CD4-positive, alpha-beta T cell treated with Interleukin-12 subunit alpha and Interleukin-12 subunit beta, for 1 hour (primary cell): ENCODE measurements around the gene ULK4.
"Not testable (repeated sequence)": the region's sequence is repeated elsewhere in the genome, so short reads cannot be mapped to it uniquely, and the experiment has no call there.

Experiments used
- DNase-seq: peaks from one replicate; pipeline ENCODE4 v3.0.0-alpha.2; 2020

The ULK4 gene

DNA sequence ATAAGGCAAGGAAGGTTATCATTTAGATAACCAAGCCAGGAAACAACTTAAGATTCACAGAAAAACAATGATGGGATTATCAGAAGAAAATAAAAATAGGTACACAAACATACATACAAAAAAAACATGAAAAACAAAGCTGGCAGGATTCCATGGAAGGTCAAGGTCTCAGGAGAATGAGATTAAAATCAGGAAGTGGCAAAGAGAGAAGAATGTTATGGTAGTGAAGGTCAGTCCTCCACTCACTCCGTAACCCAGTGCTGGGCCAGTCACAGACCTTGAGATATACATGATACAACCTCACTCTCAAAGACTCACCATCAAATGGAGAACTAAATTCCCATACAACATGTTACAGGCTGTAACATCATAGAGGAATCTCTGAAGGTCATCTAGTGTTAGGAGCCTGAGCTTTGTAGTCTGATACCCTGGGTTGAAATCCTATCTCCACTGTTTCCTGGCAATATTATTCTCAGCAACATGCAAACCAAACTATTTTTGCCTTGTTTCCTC lies 668.7 kb downstream of the ULK4 start:
- no peak for DNase-seq

DNA sequence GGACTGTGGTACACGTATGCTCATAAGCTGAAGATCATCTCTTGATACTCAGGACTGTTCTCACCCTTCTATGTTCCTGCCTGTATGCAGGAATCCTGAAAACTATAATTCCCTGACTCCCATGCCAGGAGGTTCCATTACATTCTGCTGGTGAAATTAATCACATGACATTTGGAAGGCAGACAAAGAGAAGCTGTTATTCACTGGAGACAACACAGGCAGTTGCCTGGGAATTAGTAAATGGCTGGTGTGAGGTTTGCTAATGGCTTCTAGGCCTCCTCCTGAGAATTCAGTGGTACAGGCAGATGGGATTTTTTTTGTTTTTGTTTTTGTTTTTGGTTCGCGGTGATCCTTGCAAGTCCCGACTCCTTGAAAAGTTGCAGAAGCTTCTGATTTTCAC lies 671.2 kb downstream of the ULK4 start:
- no peak for DNase-seq

DNA sequence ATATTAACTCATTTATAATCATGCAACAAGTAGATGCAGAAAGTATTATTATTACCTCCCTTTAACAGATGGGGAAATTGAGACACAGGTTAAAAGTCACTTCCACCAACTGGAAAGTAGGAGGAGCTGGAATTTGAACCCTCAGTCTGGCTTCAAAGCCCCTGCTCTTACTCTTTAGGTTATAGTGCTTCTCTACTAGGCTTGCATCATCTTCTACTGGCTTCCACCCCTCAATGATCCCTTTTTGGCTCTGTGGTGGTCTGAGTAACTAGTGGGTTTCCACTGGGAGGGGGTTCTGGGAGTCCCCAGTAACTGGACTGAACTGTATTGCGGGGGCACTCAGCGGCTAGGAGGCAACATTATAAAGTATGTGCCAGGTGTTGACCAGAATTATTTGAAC lies 671.6 kb downstream of the ULK4 start:
- DNase-seq, result no peak

DNA sequence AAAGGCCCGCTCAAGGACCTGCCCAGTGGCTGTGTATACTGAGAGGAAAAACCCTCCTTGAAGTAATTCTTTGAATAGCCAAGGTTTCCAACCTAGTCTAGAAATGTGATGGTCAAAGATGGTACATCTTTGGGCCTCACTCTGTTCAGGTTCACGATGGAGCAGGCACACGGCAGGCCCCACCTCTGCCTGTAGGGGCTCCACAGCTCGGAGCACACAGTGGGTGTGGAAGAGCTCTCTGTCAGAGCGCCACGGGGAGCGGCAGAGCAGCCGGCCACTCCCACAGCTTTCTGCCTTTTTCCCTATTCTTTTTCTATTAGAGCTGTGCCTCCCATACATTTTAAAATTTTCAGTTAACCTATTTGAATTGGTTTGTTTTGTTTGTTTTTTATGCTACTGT lies 673.1 kb downstream of the ULK4 start:
- no peak for DNase-seq

DNA sequence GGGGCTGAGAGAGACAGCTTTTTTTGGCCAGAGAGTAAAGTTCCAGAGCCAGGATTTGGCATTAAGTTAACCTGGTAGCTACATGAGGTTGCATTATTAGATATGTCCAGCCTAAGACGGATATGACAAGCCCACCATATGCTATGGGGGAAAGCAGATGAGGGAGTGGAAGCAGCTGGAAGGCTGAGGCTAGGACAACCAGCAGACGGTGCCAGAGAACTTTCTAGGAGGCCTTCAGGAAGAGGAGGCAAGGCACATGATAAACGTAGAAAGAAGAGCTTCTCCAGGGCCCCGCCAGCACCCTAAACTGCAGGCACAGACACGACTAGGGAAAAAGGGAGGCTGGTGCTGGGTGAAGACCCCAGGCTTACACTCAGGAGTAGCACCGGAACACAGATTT lies 675.6 kb downstream of the ULK4 start:
- no peak for DNase-seq

DNA sequence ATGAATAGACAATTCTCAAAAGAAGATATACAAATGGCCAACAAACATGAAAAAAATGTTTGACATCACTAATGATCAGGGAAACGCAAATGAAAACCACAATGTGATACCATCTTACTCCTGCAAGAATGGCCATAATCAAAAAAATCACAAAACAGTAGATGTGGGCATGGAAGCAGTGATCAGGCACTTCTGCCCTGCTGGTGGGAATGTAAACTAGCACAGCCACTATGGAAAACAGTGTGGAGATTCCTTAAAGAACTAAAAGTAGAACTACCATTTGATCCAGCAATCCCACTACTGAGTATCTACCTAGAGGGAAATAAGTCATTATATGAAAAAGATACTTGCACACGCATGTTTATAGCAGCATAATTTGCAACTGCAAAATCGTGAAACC lies 677.0 kb downstream of the ULK4 start:
- DNase-seq, result not testable (repeated sequence)

DNA sequence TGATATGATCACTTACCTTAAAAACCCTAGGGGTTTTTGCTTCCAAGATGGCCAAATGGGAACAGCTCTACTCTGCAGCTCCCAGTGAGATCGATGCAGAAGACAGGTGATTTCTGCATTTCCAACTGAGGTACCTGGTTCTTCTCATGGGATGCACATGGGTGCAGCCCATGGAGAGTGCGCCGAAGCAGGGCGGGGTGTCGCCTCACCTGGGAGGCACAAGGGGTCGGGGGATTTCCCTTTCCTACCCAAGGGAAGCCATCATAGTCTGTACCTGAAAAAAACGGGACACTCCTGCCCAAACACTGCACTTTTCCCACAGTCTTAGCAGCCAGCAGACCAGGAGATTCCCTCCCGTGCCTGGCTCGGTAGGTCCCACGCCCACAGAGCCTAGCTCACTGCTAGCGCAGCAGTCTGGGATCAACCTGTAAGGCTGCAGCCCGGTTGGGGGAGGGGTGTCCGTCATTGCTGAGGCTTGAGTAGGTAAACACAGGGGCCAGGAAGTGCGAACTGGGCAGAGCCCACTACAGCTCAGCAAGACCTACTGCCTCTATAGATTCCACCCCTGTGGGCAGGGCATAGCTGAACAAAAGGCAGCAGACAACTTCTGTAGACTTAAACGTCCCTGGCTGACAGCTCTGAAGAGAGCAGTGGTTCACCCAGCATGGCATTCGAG lies 684.0 kb downstream of the ULK4 start:
- no peak for DNase-seq

DNA sequence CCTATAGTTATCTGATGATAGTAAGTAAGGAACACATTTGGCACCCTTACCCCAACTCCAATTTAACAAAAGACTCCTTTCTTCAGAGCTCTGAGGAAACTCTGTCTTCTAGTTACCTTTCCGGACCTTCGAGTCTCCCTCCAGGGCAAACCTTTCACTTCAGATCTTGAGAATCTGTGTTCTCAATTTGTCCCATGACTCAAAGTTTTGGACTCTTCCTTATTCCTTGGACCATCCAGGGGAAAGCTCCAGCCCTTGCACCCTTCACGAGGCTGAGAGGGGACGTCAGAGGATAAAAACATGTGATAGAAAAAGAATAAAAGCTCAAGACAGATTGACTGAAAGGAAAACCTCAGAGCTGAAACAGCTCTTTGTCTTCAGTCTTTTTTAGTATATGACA lies 685.7 kb downstream of the ULK4 start:
- no peak for DNase-seq

DNA sequence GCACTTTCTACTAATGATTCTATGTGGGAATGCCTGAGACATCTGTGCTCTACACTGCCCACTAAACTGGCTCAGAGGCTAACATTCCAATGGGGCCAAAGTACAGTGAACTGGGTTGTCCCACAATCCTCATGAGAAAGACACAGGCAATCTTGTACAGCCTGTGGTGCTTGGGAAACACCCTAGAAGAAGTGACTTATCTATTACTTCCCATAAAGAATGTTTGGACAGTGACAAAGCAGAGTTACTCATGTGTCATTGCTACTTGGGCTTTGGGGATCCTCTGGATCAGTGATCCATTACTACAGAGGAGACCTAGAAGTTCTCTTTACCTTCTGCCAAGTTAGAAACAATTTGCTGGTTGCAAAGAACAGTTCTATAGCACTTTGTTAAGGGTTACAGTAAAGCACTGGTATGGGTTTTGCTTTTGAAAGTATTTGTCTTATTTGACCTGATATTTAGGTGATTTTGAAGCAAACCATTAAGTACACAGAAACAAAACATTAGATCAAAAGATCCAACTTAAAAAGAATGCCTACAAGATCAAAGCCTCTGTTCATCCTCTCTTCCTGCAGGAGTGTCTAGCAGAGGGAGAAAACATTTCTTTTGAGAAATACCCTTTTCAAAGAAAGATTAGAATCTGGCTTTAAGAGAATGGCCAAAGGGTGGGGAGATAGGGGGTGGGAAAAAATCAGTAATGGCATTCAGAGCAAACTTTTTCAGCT lies 686.8 kb downstream of the ULK4 start:
- DNase-seq, result no peak

DNA sequence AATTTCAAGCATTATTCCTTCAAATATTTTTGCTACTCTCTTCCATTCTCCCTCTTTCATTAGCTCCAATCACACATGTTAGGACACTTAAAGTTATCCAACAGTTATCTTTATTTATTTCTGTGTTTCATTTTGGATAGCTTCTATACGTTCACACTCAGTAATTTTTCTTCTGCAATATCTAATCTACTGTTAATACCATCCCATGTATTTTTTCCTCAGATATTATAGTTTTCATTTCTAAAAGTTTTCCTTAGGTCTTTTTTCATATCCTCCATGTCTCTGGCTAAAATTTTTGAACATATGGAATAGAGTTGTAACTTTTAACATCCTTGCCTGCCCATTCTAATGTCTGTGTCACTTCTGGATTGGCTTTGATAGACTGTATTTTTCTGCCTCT lies 689.2 kb downstream of the ULK4 start:
- no peak for DNase-seq

DNA sequence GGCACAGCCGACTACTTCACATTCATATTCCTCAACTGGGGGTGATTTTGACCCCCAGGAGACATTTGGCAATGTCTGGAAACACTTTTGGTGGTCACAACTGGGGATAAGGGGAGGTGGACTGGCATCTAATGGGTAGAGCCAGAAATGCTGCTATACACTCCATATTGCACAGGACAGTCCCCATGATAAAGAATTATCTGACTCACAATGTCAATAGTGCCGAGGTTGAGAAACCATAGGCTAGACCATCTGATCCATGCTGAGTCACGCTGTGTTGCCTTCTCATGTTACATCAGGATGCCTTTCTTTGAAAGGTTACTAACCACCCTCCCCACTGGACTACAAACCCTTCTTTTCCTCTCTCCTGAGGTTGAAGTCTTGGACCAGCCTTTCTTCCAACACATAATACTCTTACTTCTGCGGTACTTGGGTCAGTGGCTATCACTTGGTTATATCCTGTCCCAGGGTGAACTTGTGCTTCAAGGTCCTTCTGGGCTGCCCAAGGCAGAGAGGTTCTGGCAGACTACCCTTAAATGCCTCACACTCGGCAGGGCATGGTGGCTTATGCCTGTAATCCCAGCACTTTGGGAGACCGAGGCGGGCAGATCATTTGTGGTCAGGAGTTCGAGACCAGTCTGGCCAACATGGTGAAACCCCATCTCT lies 693.8 kb downstream of the ULK4 start:
- DNase-seq, result no peak

DNA sequence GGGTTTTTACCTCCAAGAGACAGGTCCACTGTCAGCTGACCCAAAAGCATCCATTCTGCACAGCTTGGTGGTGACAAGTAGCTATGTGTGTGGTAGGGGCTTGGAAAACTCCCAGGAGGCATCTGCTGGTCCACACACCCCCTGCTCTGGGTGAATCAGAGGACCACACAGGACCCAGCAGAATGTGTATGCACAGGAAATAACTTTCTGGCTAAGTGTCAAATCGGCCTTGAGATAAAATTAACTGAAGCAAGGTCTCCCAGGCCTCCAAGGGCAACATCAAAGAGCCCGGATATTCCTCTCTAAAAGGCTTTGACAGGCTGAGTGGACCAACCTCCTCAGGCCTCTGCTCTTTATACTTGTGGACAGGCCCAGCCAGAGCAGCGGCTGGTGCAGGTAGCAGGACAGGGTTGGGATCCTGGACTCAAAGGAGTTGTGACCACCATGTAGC lies 696.1 kb downstream of the ULK4 start:
- DNase-seq, result no peak

DNA sequence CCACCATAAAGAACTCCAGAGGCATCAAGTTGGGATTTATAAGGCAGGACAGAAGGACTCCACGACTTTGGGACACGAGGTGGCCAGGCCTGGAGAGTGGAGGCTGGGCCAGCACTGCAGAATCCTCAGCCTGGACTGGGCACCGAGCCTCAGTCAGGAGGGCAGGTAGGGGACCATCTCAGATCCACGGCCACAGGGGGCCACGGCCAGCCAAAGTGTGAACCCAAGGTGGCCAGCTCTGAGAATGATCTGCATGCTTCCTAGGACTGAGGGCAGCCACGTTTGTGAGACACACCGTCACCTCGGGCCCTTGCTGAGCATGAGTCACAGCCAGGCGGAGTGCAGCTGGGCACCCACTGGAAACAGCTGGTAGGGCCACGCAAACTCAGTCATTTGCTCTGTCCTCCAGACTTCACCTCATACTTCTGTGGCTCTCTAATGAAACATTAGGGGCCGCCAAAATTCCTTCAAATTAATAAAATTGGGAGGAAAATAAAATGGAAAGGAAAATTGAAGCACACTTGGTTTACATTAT lies 696.8 kb downstream of the ULK4 start:
- no peak for DNase-seq

DNA sequence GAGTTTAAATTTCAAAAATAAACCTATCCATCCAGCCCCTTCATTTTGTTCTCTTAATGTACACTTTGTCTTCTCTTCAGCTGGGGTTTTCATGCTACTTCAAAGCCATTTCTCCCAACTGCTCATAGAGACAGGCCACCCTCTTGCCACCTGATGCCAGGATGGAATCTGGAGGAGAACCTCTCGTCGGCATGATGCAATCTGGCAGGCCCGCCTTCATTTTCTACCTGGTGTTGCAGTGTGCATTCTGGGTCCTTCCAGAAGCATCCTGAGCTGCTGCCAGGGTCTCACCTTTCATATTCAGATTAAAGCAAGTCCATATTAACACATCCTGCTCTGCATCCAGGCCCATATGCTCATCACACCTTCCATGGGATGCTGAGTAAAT lies 701.8 kb downstream of the ULK4 start:
- DNase-seq, result no peak

DNA sequence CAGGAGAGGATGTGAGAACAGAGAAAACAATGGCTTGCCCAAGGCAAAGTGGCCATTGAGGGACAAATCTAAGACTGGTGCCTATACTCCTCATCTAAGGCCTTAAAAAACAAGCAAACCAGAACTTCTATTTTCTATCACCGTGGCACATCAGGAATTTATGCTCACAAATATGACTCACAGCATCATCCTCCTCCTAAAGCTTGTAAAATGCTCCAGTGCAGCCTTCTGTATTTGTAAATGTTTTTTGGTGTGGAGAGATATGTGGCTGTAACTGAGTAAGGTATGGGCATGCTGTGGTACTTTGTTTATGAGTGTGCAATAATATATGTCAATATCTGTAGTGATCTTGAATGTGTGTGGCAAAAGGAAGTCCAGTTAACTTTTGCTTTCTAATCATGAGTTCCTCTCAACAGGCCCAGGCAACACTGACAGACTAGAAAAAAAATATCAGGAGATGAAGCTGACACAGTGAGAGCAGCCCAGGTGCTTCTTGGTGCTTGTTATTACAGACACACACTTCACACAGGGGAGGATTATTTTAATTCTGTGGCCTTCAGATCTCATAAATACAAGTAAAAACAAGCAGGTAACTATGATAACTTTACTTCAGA lies 702.3 kb downstream of the ULK4 start:
- DNase-seq, result no peak

DNA sequence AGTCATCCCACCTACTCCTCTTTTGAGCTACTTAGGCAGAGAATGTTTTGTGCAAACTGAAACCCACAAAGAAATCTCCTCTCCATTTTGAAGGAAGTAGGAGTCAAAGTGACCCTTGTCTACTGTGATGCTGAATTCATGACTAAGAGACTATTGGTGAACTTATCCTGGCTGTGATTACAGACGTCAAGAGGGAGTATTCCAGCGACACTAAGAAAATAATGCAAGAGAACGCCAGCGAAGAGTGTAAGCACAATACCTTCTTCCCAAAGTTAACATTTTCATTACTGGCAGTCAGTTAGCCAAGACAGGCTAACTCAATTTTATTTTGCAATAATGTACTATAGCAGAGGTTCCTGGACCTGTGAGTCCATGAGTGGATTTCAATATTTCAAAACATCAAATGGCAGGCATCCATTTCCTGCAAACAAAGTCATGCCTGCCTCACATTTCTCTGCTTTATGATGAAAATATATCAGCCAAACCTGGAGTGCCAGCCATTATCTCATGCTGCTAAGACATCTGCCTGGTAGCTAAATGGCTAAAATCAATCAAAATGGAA lies 703.6 kb downstream of the ULK4 start:
- DNase-seq, result no peak

DNA sequence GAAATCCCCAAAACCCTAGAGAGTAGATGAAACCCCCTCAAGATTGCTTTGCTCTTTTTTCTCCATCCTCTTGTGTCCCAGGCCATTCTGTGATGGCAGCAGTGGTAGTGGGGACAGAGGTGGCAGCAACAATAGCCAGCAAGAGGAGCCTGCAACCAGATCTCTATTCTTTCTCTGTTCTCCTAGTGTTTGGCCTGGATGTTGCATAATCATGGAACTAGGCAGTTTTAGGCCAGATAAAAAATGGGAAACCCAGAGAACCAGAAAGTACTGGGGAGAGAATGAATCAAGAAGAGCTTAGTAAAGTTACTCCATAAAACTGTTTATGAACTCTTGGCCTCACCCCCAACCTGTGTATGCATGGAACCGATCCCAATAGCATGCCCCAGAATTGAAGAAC lies 710.3 kb downstream of the ULK4 start:
- DNase-seq, result no peak

DNA sequence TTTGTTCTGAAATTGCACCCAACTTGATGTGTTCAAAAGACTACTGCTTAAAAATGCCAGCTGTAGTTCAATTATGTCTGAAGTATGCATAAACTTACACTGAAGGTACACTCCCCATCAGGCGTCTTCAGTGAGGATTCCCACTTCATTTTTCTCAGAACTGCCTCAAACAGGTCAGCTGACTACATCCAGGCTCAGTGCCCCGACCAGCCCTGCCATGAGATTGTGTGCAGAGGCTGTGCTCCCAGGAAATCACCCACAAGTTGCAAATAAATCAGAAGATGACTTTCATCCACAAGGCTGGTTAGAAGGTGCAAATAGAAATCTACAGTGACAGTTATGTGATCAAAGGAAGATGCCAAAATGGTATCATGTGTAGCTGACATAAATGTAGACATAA lies 711.1 kb downstream of the ULK4 start:
- no peak for DNase-seq

DNA sequence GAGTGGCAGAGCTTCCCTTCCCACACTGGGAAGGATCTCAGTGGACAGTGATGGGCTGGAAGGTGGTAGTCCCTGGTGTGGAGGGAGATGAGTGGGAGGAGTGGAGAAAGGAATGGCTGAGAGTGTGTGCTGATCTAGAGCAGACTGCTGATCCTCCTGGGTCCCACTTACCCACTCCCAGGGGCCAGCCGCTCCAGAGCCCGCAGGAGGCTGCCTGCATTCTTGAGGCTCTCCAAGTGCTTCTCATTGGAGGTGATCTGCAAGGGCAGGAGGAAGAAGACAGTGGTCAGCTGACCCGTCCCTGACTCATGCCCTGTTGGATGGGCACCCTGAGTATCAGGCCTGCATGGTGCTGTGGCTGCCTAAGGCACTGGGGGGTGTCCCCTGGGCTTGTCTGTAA lies 712.6 kb downstream of the ULK4 start:
- DNase-seq, result no peak

DNA sequence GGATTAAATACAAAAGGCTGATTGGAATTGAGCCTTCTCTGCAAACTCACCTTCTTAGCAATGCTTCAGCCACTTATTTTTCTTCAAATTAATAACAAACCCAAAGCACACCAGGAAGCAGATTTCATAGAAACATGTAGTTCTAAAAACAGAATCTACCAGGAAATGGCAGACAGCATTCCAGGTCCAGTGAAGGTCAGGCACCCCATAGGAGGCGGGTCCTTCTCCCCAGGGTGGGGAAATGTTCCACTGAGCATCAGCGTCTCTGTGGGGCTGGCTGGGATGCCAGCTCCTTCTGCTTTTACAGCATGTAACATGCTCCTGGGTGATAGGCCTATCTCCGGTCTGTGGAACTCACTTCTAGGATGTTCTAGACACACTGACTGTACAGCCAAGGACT lies 713.4 kb downstream of the ULK4 start:
- no peak for DNase-seq

DNA sequence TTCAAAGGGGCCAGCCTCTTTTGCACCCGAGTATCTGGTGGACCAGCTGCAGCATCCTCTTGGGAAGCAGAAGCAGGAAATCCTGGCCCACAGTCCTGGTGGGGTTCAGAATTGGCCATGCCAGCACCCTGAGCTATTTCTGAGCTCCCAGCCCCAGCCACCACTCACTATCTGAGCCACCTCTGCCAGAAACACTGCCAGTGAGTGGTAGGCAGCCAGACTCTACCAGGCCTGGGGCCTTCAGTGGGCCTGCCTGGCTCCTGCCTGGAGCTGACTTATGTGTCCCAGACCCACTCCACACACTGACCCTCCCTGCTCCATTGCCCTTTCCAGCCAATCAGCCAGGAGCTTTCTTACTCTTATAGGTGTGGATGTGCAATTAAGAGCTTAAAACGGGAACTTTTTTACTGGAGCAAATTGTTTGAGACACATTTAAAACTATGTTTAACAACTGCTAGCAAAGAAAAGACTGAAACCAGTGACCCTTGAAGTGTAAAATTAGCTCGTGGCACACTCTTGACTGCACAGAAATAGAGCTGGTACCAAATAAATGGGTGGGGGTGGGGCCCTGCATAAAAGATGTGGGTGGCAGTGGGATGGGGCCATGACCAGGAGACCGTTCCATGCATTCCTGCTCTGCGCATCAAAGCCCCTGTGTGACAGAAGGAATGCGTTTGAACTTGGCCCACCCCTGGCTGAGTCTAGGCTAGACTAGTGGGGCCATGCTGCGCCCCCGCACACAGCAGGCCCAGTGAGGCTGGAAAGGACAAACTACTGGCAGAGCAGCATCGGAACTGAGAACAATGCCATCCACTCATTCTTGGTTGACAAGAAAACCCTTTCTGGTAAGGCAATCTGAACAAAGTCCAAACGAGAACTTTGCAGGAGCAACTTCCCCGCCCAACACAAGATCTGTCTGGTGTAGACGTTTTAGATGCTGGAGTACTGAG lies 714.6 kb downstream of the ULK4 start:
- no peak for DNase-seq
